Airway epithelial cell (primary cell): ENCODE results near the gene HIPK4. TPM values are rescaled to one million over a fixed set of nuclear protein-coding genes. Genes with fewer than 3 reads are reported as not detected.

Source experiments
- total RNA-seq: library from RNA; depleted of rRNA; stranded (reverse); fragments of >200 nt; gene quantifications from 2 replicates; pipeline ENCODE4 v1.2.3, GENCODE V29; 2015

The HIPK4 gene, protein sequence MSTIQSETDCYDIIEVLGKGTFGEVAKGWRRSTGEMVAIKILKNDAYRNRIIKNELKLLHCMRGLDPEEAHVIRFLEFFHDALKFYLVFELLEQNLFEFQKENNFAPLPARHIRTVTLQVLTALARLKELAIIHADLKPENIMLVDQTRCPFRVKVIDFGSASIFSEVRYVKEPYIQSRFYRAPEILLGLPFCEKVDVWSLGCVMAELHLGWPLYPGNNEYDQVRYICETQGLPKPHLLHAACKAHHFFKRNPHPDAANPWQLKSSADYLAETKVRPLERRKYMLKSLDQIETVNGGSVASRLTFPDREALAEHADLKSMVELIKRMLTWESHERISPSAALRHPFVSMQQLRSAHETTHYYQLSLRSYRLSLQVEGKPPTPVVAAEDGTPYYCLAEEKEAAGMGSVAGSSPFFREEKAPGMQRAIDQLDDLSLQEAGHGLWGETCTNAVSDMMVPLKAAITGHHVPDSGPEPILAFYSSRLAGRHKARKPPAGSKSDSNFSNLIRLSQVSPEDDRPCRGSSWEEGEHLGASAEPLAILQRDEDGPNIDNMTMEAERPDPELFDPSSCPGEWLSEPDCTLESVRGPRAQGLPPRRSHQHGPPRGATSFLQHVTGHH
- total RNA-seq: not detected in 2 replicates

DNA sequence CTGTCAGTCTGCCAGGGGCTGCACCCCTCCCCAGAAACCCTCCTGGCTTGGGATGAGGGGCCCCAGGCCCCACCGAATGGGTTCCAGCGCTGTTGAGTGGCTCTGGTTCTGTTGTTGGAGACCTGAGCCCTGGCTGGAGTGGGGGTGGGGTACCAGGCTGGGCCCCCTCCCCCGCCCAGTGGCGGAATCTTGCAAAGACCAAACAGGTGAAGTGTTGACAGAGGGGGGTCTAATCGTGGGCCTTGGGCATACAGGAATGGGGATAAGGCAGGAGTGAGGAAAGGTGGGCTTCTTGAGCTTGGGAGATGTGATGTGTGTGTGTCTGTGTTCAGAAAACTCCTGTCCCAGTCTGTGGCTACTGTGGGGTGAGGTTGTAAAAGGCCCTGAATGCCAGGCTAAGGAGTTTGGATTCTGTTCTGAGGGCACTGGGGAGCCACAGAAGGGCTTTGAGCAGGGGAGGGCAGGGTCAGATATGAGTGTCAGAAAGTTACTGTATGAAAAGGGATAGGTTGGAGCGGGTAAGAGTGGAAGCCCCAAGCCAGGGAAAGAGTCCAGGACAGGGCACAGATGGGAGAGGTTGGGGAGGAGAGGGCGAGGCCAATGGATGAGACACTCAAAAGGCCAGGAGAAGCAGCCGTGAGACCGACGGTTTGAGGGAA lies at the start of gene HIPK4:
TSS of gene HIPK4 (minus strand) at position 98 of the 659 bp plus-strand sequence. CDS start 279 bp downstream, outside the sequence.

DNA sequence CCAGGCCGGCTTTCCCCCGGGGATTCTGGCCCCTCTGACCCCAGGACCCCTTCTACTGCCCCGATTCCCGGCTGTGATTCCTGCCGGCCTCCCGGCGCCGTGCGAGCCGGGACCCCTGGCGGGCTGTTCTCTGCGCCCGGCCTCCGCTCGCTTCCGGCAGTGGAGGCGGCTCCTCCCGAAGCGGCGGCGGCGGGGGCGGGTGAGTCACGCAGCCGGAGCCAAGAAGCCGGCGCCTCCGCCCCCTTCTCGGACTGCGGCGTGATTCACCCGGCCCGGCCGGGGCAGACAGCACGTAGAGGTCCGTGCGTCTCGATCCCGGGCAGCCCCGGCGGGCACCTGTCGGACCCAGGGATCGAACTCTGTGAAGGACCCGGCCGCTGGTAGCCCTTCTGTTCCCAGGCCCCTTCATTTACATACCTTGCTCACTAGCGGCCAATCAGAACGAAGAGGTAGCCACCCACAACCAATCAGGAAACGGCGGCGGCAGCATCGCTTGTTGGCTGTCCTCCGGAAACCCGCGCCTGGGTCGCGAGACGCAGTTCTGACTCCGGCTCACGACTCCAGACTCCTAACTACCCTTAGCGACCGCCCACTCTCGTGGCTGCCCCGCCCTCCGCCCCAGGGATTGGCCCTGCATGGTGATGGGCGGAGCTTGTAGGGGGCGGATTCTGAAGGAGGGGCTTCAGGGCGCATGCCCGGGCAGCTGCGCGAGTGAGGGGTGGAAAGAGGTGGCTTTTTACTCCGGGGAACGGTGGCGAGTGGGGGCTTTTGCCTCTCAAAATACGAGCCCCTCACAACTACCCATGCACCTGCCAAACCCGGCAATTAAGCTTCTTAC lies 35.7 kb upstream of the HIPK4 start, which contains the start of gene SERTAD1:
TSS of gene SERTAD1 (minus strand) at position 543 of the 838 bp plus-strand sequence. CDS start 2,446 bp downstream, outside the sequence.

GRCh38 chr19:40413291-40413845 lies 23.4 kb upstream of the HIPK4 start, which contains the start of gene PRX:
PRX (minus strand) TSS chr19:40413378; CDS start chr19:40407932, 5,446 bp downstream.

DNA sequence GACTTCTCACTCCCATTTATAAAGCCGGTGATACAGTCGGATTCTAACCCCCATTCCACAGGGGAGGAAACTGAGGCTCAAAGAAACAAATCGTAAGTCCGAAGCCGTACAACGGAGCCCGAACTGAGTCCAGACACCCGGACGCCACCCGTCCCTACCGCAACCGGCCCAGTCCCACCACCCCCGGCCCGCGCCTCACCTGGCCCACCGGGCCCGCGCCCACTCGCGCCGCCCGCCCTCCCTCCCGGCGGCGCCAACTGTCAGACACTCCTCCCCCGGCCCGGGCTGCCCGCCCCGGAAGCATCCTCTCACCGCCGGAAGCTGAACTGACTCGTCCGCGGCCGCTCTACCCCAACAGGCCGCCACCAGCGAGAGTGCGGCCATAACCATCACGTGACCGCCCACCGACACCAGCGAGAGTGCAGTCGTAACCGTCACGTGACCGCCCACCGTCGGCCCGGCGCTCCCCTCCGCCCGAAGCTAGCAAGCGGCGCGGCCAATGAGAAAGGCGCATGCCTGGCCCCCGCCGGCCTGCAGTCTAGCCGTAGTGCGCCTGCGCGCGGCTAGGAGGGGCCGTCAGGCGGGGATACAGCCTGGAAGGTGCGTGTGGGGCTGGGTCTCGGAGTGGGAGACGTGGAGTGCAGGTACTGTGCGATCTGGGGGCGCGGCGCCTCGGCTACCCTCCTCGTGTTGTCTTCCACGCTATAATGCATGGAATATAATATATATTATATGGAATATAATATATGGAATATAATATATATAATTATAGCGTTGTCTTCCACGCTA lies 41.7 kb downstream of the HIPK4 start, which contains the start of the genes C19orf47 and PLD3:
TSS of gene C19orf47 (minus strand) at position 273 of the 789 bp plus-strand sequence. CDS start 6,540 bp downstream, outside the sequence.
TSS of gene PLD3 (plus strand) at position 571 of the 789 bp plus-strand sequence. CDS start 17,789 bp downstream, outside the sequence.

Other genes with a start within 250 kb of the HIPK4 start
- 6.0 and 8.5 TPM in 2 replicates for gene MAP3K10, start 198.8 kb downstream of the HIPK4 start, total RNA-seq
- not detected in 2 replicates for gene TTC9B, start 171.8 kb downstream of the HIPK4 start, total RNA-seq
- gene CCNP, start 163.5 kb downstream of the HIPK4 start, total RNA-seq: not detected in 2 replicates
- gene AKT2, start 104.8 kb downstream of the HIPK4 start, total RNA-seq: 51.4 and 75.7 TPM in 2 replicates
- 5.9 and 19.9 TPM in 2 replicates for gene C19orf47, start 41.8 kb downstream of the HIPK4 start, total RNA-seq
- gene PLD3, start 41.5 kb downstream of the HIPK4 start, total RNA-seq: 306 and 337 TPM in 2 replicates
- gene PRX, start 23.2 kb upstream of the HIPK4 start, total RNA-seq: 1.4 and 1.6 TPM in 2 replicates
- 33.6 and 36.6 TPM in 2 replicates for gene SERTAD1, start 35.8 kb upstream of the HIPK4 start, total RNA-seq
- 24.3 and 27.8 TPM in 2 replicates for gene SERTAD3, start 54.2 kb upstream of the HIPK4 start, total RNA-seq
- gene BLVRB, start 75.6 kb upstream of the HIPK4 start, total RNA-seq: 191 and 239 TPM in 2 replicates
- 0.07 and 0.28 TPM in 2 replicates for gene SPTBN4, start 76.8 kb upstream of the HIPK4 start, total RNA-seq
- 82.3 and 82.8 TPM in 2 replicates for gene SHKBP1, start 186.7 kb upstream of the HIPK4 start, total RNA-seq
- gene LTBP4, start 211.2 kb upstream of the HIPK4 start, total RNA-seq: 77.5 and 90.4 TPM in 2 replicates